Stimulated activated CD4-positive, alpha-beta T cell treated with anti-CD3 and anti-CD28 coated beads, Interleukin-12 subunit alpha, Interleukin-12 subunit beta, amount 100 ng/mL, for 48 hours (primary cell): ENCODE data around the gene MYO5B.
A peak's percentile ranks its signal among the peaks of the same experiment; 100 is the strongest.

Experiments
- DNase-seq, 3 donors: peaks; one replicate each; pipeline ENCODE4 v3.0.0-alpha.2; 2020; ENCODE audit warnings: low read depth in 2 of 3, low spot score in 1 of 3

The MYO5B gene

DNA sequence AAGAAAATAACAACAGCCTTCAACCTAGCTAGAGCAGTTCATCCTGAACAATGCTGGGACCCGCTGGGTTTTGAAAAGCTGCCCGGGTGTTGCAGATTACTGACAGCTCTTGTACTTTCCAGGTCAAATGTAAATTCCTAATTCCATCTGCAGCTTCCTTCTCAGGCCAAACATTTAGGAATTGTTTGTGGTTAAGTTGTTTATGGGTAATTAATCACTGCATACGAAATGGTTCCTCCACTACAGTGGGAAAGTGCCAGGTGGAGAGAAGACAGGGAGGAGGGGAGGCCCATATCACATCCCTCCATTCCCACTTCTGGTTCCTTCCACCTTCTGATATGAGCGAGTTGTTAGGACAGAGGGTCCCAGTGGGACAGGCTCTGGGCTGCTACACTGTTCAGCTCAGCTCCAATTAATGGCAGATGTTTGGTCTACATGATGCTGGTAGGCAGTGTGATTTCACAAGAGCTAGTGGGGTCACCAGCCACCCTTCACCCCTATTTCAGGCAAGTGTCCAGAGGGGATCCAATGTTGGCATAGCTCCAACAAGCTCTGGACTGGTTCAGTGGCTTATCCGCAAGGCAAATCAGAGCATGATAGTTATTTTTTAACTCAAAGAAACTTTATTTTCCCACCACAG is 268.7 kb downstream of the MYO5B start:
- DNase-seq: no peak

DNA sequence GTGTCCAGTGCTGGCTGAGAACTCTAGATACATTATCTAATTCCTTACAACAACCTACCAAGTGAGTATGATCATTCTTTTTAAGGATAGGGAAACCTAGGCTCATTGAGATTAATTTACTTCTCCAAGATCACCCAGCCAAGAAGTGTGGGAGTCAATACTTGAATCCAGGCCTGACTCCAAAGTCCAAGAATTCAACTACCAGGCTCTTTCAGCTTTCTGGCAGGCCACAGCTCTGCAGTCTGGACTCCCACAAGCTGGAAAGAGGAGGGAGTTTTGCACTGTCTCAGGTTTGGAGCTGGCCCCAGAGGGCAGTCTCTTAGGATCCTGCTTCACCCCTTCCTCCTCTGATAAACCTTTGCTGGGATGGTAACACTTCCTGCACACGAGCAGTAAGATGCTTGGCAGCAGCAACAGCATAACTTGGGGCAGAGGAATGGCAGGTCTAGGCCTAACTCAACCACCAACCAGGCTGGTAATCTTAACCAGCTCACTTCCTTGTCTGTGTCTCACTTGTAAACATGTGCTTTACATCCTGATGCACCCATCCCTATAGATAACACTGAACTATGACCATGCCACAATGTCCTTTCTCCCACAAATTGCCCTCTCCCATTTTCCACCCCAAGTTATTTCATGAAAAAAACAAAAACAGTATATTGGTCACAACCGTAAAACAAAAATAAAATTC is 270.5 kb downstream of the MYO5B start:
- no peak for DNase-seq

DNA sequence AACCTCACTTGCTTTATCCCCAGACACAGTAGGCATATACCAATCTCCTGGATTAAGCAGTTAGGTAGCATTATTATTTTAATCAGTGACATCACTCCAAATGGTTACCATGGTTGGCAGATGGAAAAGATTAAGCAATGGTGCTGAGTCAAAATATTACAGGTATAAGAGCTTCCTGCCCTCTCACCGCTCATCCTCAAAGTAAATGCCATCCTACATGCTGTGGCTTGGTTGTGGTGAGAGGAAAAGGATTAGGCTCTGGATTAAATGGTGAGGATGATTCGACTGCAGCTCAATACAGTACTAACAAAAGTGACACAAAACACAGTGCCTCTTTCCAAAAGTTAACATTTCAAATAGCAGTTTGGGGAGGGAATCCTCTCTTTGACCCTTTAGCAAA is 272.7 kb downstream of the MYO5B start:
- no peak for DNase-seq

DNA sequence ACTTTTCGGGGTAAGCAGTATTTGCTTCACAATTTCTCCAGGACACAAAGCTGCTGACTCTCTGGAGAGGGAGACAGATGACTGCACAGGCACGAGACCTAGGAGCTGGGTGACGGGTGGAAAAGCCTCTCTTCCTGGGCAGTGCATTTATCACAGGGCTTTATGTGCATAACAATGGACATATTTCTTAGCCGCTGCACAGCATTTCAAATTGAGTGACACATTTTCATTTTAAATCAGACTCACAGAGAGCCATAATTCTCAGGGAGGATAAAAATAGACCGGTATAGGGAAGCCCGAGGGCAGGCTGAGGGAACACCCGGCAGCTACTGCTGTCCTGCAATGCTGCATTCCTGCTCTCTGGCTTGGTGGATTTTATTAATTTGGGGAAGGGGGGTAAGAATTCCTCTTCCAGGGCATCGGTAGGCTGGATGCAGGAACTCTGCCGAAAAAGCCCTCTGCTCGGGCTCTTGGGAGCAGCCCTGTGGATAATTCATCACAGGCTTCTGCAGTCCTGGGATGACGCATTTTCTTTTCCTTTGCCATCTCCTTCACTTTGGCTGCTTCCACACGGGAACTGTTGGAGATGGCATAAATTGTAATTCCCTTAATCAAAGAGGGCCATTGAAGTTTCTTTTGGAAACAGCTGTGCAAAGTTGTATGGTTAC is 273.5 kb downstream of the MYO5B start:
- no peak for DNase-seq

DNA sequence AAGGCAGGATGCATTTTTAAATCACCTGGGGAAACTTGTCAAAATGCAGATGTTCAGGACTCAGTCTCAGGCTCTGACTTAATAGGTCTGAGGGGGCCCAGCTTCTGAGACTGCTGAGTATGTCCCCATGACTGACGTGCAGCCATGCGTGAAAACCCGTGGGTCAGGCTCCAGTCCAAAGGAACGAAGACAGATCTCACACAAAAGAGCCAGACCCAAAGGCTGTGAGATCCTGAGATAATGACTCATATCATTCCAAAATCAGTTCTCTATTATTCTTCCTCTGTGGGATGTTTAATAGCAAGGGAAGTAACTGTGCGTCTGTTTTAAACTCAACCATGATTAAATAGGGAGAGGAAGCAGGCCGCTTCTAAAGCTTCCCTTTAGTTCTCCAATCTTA is 274.2 kb downstream of the MYO5B start:
- no peak for DNase-seq

DNA sequence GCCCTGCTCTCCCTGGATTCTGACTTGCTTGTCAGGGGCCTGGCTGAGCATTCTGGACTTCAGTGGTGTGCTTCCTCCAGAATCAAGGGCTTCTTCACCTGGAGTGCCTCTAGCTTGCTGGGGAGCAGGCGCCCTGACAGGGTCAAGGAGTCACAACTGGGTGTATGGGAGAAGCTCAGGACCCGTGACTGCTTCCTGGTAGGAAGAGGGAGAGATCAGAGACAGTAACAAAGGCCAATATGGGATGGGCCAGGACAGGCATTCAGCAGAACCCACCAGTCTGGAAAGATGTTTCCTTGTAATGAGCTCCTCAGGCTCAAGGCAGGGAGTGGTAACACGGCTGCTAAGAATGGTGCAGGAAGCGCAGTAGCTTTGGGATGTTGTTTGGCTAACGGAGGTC is 277.2 kb downstream of the MYO5B start:
- no peak for DNase-seq

DNA sequence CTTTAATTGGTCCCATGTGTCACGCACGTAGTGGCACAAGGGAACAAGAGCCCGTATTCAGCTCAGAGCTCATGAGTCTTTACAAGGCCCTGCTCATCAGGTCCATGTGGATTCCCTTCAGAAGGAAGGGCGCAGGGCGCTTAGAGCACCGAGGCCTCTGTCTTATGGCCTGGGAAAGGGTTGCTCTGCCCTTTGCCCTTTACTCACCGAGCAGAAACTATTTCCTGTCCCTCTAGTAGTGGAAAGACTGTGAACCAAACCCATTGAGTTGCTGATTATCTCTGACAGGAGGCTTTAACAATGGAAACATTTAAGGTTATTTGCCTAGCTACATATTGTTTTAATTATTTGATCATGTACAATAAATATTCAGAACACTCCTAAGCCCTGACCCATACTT is 279.6 kb downstream of the MYO5B start:
- DNase-seq: no peak

DNA sequence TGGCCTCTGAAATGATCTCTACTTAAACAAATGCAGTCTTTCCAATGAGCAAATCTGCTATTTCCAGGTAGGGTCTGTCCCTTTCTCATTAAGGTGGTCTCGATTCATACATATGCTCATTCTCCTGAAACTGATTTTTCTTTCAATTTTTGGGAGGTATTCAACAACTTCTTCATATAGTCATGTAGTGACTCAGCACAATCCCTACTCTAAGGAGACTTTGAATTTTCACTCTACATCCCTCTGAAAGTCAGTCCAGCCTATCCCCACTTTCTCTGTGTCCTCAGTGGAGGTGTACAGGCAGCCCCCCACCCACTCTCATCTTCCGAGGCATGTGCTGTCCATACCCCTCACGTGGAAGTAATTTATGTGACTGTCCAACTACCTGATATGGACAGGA is 281.7 kb downstream of the MYO5B start:
- DNase-seq: no peak

DNA sequence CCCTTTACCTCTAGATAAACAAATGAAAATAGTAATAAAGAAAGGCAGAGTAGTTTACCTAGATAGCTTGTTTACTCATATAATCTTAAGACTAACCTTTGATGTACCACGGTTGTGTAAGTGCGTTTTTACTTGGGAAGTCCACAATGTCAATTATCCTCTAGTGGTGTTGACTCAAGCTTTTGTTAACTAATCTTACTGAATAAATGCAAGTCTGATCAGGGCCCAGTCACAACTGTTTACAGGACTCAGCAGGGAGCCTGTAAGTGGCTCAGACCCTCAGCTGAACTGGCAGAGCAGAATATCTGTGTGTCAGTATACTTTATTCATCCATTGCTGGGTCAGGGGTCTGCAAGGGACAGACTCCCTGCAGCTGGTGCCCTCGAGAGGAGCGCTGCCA is 283.5 kb downstream of the MYO5B start:
- no peak for DNase-seq

DNA sequence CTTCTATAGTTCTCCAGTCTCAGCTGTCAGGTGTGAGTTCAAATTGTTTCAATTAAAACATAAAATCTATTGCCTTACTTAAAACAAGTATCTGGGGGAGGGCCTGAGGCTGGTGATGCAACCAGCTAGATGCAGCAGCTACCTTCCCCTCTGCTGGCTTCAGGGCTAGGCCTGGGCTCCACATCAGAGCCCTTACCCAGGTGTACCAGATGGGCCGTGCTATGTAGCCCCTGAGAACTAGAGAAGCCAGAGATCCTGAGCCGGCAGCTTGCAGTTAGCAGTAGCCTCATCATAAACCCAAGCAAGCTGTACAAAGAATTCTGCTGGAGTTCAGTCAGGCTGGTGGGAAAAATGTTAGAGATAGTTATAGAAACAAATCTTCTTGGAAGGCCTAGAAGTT is 284.0 kb downstream of the MYO5B start:
- no peak for DNase-seq

DNA sequence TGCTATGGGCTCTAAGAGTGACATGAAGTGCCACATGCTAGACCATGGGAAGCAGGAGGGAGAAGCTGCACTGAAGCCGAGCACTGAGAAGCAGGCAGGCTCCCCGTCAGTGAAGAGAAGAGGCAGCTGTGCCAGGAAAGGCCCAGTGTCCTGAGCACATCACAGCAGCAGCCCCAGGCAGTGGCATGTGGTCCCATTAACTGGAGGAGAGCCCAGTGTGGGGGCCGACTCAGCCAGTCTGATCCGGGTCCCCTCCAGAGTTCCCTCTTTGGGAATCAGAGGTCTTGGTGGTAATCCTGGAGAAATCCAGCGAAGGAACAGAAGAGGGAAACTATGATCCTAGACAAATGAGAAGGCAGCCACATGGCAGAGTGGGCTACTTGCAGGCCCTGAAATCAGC is 284.9 kb downstream of the MYO5B start:
- DNase-seq: no peak

DNA sequence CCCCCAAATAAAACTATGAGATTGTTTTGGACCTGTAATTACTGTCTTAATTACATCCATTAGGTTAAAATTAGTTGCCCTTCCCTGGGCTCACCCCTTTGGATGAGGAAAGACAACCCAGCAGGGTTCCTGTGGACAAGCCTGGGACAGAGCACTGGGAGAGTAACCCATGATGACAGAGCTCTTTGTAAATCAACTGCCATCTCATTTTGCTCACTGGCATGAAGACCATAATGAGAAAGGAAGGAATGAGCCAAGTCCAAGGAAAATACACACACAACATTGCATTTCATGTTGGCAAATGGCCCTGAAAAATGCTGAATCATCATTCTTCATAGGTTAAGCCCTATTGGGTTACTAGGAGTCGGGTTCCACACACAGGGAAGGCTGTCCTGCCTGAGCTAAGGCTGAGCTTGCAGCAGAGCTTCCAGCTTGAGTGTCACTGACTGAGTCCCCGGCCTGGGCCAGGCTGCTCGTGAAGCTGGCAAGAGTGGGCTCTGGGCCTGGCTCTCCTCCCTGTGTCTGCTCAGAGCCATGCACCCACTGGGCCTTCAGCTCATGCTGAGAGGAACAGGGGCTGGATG is 287.5 kb downstream of the MYO5B start:
- no peak for DNase-seq

DNA sequence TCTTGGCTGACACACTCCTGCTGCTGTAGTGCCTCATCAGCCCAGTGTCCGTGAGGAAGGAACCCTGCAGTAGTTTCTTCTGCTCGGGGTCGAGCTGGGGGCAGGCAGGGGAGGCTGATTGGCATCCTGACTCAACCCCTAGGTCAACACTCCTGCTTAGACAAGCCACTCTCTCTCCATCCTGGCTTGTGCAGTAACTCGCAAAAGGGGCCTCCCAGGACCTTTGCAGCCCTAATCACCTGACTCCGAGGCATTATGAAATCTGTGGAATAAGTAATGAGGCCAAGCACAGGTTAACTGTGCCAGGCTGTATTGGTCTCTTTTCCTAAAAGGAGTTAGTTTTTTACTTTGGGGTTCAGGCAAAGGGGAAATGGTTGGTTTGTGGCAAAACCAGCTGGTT is 289.2 kb downstream of the MYO5B start:
- DNase-seq: no peak

DNA sequence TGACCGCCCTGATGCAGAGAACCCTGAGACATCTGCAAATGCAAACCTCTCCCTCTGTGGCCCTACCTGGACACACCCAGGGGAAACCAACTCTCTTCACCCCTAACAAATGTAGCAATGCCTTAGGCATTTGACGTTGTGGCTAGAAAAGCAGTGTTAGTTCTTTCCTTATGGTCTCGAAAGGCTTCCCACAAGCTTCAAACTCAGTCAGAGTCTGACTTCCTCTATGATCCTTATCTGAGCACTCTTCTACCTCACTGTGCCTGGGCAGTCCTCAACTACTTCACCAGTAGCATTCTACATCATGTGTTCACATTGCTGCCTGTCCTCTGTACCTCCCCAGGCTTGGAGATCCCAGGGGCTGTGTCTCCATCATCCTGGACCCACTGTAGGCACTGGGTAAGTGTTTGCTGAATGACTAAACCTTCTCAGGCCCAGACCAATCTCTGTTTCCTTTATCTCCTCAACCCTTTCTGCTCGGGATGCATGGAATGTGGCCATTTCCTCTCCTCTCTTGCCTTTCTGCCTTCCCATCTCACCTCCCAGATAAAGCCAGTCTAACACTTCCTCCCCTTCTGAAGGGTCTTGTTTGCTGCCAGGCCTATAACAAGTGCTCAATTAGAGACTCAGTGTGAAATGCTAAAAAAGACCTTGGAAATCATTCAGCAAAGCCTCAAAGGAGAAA is 289.9 kb downstream of the MYO5B start:
- DNase-seq: no peak

DNA sequence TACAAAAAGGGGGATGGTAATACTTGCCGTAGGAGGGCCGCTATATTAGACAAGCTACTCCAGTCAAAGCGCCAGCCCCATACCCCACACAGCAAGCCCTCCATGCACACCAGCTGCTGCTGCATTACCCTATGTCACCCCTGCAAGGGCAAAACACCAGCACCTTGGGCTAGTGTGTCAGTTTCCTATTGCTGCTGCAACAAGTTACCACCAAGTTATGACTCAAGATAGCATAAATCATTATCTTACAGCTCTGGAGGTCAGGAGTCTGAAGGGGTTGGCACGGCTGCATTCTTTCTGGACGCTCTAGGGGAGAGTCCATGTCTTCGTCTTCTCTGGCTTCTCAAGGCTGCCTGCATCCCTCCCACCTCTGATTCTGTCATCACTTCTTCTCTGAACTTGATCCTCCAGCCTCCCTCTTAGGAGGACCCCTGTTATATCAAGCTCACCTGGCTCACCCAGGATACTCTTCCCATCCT is 293.0 kb downstream of the MYO5B start:
- DNase-seq: no peak

DNA sequence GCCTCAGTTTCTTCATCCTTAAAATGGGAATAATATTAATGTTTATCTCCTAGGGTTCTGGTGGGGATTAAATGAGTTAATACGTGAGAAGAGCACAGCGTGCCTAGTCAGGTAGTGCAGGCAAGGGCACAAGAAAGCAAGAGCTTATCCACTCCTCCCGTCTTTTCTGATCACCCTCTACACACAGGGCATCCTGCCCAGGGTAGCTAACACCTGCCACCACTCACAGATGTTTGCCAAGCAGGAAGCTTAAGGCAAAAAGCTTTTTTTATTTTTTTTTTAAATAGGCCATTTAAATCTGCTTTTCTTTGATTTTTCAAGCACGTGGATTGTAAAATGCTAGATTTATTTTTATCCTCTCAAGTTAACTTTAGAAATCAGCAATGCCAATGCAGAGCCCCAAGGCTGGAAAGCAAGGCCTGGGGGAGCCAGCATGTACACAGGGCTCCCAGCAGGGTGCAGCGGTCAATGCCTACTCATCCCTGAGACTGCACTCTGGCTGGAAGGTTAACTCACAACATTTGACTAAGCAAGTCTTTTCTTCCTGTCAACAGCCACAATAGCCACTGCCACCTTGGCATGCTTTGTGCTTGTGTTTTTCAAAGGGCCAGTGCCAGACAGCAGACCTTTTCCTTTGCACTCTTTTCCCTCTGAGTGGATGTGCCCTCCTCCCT is 295.2 kb downstream of the MYO5B start:
- DNase-seq: no peak

DNA sequence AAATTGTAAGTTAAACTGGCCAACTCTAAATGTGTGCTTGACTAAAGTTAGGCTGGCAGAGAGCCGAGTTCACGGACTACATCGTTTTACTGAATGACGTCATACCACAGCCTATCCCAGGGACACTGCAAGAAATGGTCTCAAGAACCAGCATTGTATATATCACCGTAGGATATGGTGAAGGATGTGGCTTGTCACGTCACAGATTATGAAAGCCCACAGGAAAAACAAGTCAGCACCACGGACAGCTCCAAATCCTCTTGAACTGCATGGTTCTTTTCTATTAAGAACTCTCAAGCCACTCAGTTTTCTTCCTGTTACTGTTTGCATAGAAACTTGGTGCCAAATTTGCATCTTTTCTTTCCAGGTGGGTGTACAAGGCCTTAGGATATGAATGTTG is 296.5 kb downstream of the MYO5B start:
- peak; percentile 13 to 51 (median 24) for DNase-seq

DNA sequence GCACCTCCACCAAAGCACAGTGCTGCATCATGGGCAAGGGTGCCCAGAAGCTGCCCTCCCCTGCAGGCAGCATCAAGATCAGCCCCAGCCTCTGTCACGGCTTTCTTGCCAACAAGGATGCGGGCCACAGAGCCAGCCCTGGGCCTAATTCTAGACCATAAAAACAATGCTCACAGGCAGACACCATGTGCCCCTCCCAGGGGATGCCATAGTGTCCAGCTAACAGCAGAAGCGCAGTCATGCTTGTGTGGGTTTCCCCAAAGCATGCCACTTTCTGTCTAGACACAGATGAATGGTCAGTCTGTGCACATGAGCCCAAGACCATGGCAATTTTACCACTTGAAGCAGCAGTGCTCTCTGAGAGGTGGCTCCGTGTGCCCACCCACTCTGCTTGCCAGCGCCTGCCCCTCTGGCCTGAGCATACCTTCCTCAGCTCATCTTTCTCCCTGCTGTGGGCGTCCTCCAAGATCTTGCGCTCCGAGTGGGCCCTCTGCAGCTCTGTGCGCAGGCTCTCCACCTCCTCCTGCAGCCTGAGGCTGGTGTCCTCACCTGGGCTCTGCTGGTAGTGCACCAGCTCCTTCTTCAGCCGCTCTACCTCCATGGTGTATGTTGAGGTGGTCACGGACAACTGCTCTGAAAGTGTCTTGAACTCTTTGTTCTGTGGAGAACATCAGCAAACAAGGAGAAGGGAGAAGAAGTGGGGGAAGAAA is 300.3 kb downstream of the MYO5B start:
- DNase-seq: no peak

DNA sequence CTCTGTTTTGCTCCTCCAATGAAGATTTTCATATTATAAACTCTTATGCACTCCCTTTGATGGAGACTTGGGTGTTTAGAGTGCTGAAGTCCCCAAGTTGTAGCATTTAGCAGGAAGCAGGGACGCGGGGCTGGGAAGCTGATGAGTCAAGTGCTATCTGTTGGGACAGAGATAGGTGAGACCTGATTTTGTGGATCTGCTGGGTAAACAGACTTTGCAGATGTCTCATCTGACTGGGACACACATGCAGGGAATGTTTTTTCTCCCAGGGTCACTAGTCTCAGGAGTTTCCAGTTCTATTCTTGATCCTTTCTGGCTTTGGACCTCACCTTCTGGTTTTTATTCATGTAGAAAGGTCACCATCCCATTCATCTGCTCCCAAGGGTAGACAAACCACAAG is 301.9 kb downstream of the MYO5B start:
- no peak for DNase-seq

DNA sequence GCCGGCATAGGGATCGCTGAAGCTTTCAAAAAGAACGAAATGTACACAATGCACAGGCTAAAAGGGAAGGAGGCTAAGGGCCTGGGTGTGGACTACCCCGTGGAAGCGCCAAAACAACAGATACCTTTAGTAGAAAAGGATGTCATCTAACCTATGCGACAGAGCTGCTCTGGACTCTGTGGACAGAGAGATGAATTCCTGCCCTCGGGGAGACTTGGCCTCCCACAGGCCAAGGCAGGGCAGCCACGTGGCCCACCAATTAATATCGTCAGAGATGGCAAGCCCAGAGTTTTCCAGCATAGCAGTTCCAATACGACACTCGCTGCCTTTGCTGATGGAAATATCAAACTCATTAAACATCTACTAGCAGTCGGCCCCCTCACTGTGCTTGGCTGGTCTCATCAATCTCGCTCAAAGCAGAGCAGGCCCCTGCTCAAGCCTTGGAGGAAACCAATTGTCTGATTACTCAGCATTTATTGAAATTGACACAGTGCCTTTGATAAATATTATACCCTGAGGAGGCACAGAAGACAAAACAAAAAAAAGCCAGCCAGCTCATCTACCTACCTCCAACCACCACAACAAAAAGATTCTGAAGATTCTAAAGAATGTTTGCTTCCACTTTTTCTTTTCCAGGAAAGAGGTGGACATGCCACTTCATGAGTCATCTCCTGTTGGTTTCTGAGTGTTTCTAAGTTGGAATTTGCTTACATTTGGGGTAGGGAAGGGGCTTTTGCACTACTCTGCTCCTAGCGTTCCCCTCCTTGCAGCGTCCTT is 302.6 kb downstream of the MYO5B start:
- DNase-seq: no peak
